Epithelial cell of proximal tubule (primary cell): ENCODE data around the gene CAMKMT. TPM values are rescaled to one million over a fixed set of nuclear protein-coding genes. Genes with fewer than 3 reads are reported as not detected.
"Not testable (repeated sequence)": the region's sequence is repeated elsewhere in the genome, so short reads cannot be mapped to it uniquely, and the experiment has no call there.

ENCODE experiments used
- DNase-seq: peaks from one replicate; pipeline ENCODE4 v3.0.0-alpha.2; 2011; ENCODE audit warnings: low read depth
- H3K4me3 ChIP-seq: 2 replicates; pipeline ENCODE4 v1.5.1; 2011; ENCODE audit warnings: low read depth, mild to moderate bottlenecking, low read length
- CTCF ChIP-seq: conservative IDR thresholded peaks from 2 replicates; pipeline ENCODE4 v1.5.1; 2012; ENCODE audit warnings: low read depth, mild to moderate bottlenecking, low read length
- total RNA-seq: library from RNA; depleted of rRNA; stranded (reverse); fragments of >200 nt; gene quantifications from 2 replicates; pipeline ENCODE4 v1.2.3, GENCODE V29; 2015

The CAMKMT gene
- total RNA-seq, 1 donor from 2014 or later = 2.4 TPM

- no peak for TF ChIP-seq CTCF
These were observed 7.6 kb downstream of the CAMKMT start for GRCh38 chr2:44369392-44369791.

GRCh38 chr2:44371445-44371844 is 9.7 kb downstream of the CAMKMT start:
- no peak overlapping the region for H3K4me3 ChIP-seq
- no peak for DNase-seq
- no peak for TF ChIP-seq CTCF

More at GRCh38 chr2:44369392-44369791, 7.6 kb downstream of the CAMKMT start:
- DNase-seq = no peak
- H3K4me3 ChIP-seq = no peak overlapping the region

GRCh38 chr2:44372246-44372645 is 10.5 kb downstream of the CAMKMT start:
- no peak overlapping the region for H3K4me3 ChIP-seq
- no peak for TF ChIP-seq CTCF

GRCh38 chr2:44377486-44377885 is 15.7 kb downstream of the CAMKMT start:
- no peak overlapping the region for H3K4me3 ChIP-seq
- DNase-seq = no peak
- no peak for TF ChIP-seq CTCF

More at GRCh38 chr2:44372246-44372645, 10.5 kb downstream of the CAMKMT start:
- no peak for DNase-seq

- DNase-seq, H3K4me3 ChIP-seq: not testable (repeated sequence)
These were observed 23.5 kb downstream of the CAMKMT start for GRCh38 chr2:44385226-44385625.

GRCh38 chr2:44388877-44389276 is 27.1 kb downstream of the CAMKMT start:
- DNase-seq = no peak
- H3K4me3 ChIP-seq = no peak overlapping the region
- no peak for TF ChIP-seq CTCF

GRCh38 chr2:44389895-44390294 is 28.1 kb downstream of the CAMKMT start:
- DNase-seq = no peak
- peak; percentile 27 for TF ChIP-seq CTCF
- no peak overlapping the region for H3K4me3 ChIP-seq
